ENCODE measurements around the gene SAV1. TPM values are rescaled to one million over a fixed set of nuclear protein-coding genes. Genes with fewer than 3 reads are reported as not detected.

Gene SAV1
- total and polyA plus RNA-seq, 2 of the 4 experiments (the other 2 are of a cell fraction), result 17.0 to 18.8 TPM

DNA sequence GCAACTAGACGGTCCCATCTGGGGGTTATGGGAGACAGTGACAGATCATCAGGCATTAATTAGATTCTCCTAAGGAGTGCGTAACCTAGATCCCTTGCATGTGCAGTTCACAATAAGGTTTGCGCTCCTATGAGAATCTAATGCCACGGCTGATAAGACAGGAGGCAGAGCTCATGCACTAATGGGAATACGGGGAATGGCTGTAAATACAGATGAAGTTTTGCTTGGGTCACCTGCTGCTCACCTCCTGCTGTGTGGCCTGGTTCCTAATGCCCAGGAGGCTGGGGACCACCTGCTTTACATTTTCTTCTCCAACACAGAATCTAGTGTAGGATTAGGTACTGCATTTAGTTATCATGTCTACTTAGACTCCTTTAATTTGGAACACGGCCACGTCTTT, 49.7 kb upstream of the SAV1 start:
- intact Hi-C loops (cut with micrococcal nuclease) (no loop called here), in situ Hi-C loops (cut with MboI; ENCODE audit: low sequenced_read_pairs) (no loop called here), dilution Hi-C loops (cut with HindIII; ENCODE audit: low sequenced_read_pairs, unreplicated experiment) (no loop called here)
- no peak overlapping the region; the same call in 1 of the 2 replicates for H3K4ac ChIP-seq (ENCODE audit: low read depth, low read length)
- no peaks in the 10 kb centered on the region; the same call in 1 of the 2 replicates for H3K9me1 ChIP-seq (ENCODE audit: insufficient read depth, low read length)
- BruUV-seq (replicated peaks), result no TSS peak
- no peak overlapping the region for H2AK5ac ChIP-seq (ENCODE audit: low read depth, low read length)
- H2BK20ac ChIP-seq (ENCODE audit: low read depth, low read length), result no peak overlapping the region
- no peak overlapping the region for H3K4me3 ChIP-seq (ENCODE audit: insufficient read depth, low read depth, low read length)
- no peaks in the 10 kb centered on the region for H3K36me3 ChIP-seq (ENCODE audit: control insufficient read depth, insufficient read depth, low read length)
- H3K23ac ChIP-seq (ENCODE audit: low read depth, low read length), result no peak overlapping the region
- peaks cover 9% of the 10 kb centered on the region for H3K4me1 ChIP-seq (ENCODE audit: control insufficient read depth, insufficient read depth, low read length)
- ATAC-seq (ENCODE audit: low read depth) (no peak), DNase-seq (no peak)
- no peaks in the 10 kb centered on the region for H4K20me1 ChIP-seq (ENCODE audit: insufficient read depth, low read length)
- H3K27me3 ChIP-seq (ENCODE audit: control insufficient read depth, insufficient read depth, low read length), result no peaks in the 10 kb centered on the region
- H4K8ac ChIP-seq (ENCODE audit: low read depth in 2 of 2, low read length in 2 of 2), result no peak overlapping the region
- H2BK120ac ChIP-seq (ENCODE audit: low read depth, low read length), result no peak overlapping the region
- ChIA-PET CTCF (interaction anchor here (0.6 kb wide), 1 partner anchor 60 kb away, joined by 4 read pairs; no protein-coding TSS in a partner anchor), POLR2A (ENCODE audit: unreplicated experiment) (no interaction called here)
- no peak overlapping the region for H3K56ac ChIP-seq (ENCODE audit: extremely low read depth, insufficient read depth, low read length)
- whole genome bisulfite sequencing, 2 experiments (ENCODE audit: extremely low coverage in 2 of 2, insufficient read length in 1 of 2), result 100% methylated on average over 3 of the region's 7 CpGs; no CpG with 5 or more reads in 1 of the 2 experiments
- H2AFZ ChIP-seq (replicated peaks; ENCODE audit: low read length, poor library complexity), result no peak overlapping the region
- TF ChIP-seq POLR2A (IDR thresholded peaks at IDR 0.05; ENCODE audit: low read depth, low read length) (no peak), BHLHE40 (IDR thresholded peaks at IDR 0.05; ENCODE audit: low read depth, low read length) (no peak), SMC3 (IDR thresholded peaks at IDR 0.05; ENCODE audit: low read depth, low read length) (no peak), CEBPB (IDR thresholded peaks at IDR 0.05; ENCODE audit: low read depth, low read length) (no peak), NFE2L2 (IDR thresholded peaks at IDR 0.05; ENCODE audit: low read depth, low read length) (no peak), MAFK (IDR thresholded peaks at IDR 0.05; ENCODE audit: low read depth, low read length) (no peak), FOS (IDR thresholded peaks at IDR 0.05; ENCODE audit: low read depth, low read length) (no peak), MXI1 (IDR thresholded peaks at IDR 0.05; ENCODE audit: borderline replicate concordance, low read depth, low read length) (no peak), RCOR1 (IDR thresholded peaks at IDR 0.05; ENCODE audit: insufficient replicate concordance, low read length) (no peak), CHD1 (IDR thresholded peaks at IDR 0.05; ENCODE audit: low read depth, low read length) (no peak), RFX5 (IDR thresholded peaks at IDR 0.05; ENCODE audit: low read depth, low read length) (no peak), MAZ (IDR thresholded peaks at IDR 0.05; ENCODE audit: borderline replicate concordance, low read depth, low read length) (no peak), RAD21 (IDR thresholded peaks at IDR 0.05; ENCODE audit: low read length) (no peak)
- TF ChIP-seq, protein P1, sequence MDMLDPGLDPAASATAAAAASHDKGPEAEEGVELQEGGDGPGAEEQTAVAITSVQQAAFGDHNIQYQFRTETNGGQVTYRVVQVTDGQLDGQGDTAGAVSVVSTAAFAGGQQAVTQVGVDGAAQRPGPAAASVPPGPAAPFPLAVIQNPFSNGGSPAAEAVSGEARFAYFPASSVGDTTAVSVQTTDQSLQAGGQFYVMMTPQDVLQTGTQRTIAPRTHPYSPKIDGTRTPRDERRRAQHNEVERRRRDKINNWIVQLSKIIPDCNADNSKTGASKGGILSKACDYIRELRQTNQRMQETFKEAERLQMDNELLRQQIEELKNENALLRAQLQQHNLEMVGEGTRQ (IDR thresholded peaks at IDR 0.05; ENCODE audit: low read depth, low read length), result no peak
- TF ChIP-seq, protein P2, sequence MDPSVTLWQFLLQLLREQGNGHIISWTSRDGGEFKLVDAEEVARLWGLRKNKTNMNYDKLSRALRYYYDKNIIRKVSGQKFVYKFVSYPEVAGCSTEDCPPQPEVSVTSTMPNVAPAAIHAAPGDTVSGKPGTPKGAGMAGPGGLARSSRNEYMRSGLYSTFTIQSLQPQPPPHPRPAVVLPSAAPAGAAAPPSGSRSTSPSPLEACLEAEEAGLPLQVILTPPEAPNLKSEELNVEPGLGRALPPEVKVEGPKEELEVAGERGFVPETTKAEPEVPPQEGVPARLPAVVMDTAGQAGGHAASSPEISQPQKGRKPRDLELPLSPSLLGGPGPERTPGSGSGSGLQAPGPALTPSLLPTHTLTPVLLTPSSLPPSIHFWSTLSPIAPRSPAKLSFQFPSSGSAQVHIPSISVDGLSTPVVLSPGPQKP (IDR thresholded peaks at IDR 0.05; ENCODE audit: borderline replicate concordance, low read depth, low read length), result no peak
- TF ChIP-seq, protein P3, sequence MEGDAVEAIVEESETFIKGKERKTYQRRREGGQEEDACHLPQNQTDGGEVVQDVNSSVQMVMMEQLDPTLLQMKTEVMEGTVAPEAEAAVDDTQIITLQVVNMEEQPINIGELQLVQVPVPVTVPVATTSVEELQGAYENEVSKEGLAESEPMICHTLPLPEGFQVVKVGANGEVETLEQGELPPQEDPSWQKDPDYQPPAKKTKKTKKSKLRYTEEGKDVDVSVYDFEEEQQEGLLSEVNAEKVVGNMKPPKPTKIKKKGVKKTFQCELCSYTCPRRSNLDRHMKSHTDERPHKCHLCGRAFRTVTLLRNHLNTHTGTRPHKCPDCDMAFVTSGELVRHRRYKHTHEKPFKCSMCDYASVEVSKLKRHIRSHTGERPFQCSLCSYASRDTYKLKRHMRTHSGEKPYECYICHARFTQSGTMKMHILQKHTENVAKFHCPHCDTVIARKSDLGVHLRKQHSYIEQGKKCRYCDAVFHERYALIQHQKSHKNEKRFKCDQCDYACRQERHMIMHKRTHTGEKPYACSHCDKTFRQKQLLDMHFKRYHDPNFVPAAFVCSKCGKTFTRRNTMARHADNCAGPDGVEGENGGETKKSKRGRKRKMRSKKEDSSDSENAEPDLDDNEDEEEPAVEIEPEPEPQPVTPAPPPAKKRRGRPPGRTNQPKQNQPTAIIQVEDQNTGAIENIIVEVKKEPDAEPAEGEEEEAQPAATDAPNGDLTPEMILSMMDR (conservative IDR thresholded peaks at IDR 0.05; ENCODE audit: low read depth, low read length), result no peak
- H3K18ac ChIP-seq (ENCODE audit: low read depth, low read length), result no peak overlapping the region; the same call in 1 of the 2 replicates
- H3K9ac ChIP-seq (ENCODE audit: low read depth, low read length), result no peak overlapping the region
- peak overlapping the region; percentile 42 for H4K5ac ChIP-seq (ENCODE audit: low read depth, low read length)
- H2BK15ac ChIP-seq (ENCODE audit: low read depth, low read length), result no peak overlapping the region
- no peak overlapping the region for H3K4me2 ChIP-seq (ENCODE audit: low read depth, low read length)
- no peak overlapping the region for H3K14ac ChIP-seq (replicated peaks; ENCODE audit: low read depth, low read length)
- H4K91ac ChIP-seq (ENCODE audit: insufficient read depth, low read depth, low read length), result no peak overlapping the region
- no peak overlapping the region for H2AK9ac ChIP-seq (replicated peaks; ENCODE audit: low read depth, low read length, poor library complexity)
- H3K79me1 ChIP-seq (ENCODE audit: low read depth in 1 of 2, low read length in 2 of 2), result 0 out of 4 replicates have a peak, but pooled peaks cover 0 to 9% of the 10 kb centered on the region in 2 experiments
- no peak overlapping the region for H3K27ac ChIP-seq (ENCODE audit: insufficient read depth, low read length)
- no peak overlapping the region for H2BK5ac ChIP-seq (ENCODE audit: low read depth, low read length, poor library complexity, severe bottlenecking)
- H3K9me3 ChIP-seq (ENCODE audit: control insufficient read depth, insufficient read depth, low read length), result no peaks in the 10 kb centered on the region
